GM12878 (cell line): ENCODE measurements around the gene ARHGAP11B.
"Not testable (repeated sequence)": the region's sequence is repeated elsewhere in the genome, so short reads cannot be mapped to it uniquely, and the experiment has no call there.

Experiments
- ATAC-seq: fragments of 200-7000 bp; cut with Tn5 transposase; 3 replicates; pipeline ENCODE4 v1.9.1; 2020; ENCODE audit warnings: mild to moderate bottlenecking, moderate library complexity
- BruUV-seq: library from RNA; stranded (reverse); fragments of 400-500 nt; replicated peaks from 2 replicates; lab custom pipeline; 2021; lab: Mats Ljungman, UMichigan
- CTCF ChIA-PET: fragments of 300-600 bp; sonication (Branson Sonifier 250); formaldehyde crosslinking; extraction: SDS; loops from one replicate; lab custom pipeline; 2021; ENCODE audit warnings: inconsistent platforms; lab: Yijun Ruan, JAX
- POLR2A ChIA-PET: fragments of 350-600 bp; formaldehyde crosslinking; extraction: SDS; loops from one replicate; lab custom pipeline; 2021; ENCODE audit warnings: inconsistent platforms; lab: Charles Lee
- RAD21 ChIA-PET: fragments of 300-600 bp; sonication (Branson Sonifier 250); formaldehyde crosslinking; loops from one replicate; lab custom pipeline; 2023; ENCODE audit warnings: antibody characterized with exemption; ENCODE audit not compliant: unreplicated experiment; lab: Charles Lee
- SMC1A ChIA-PET: fragments of 300-600 bp; sonication (Branson Sonifier 250); formaldehyde crosslinking; loops from one replicate; lab custom pipeline; 2023; ENCODE audit not compliant: unreplicated experiment, uncharacterized antibody; lab: Charles Lee
- DNase-seq: peaks from one replicate; pipeline ENCODE4 v3.0.0-alpha.2; 2011; ENCODE audit warnings: low read depth, low spot score
- FAIRE-seq: peaks from 3 replicates; lab custom pipeline; 2011; peaks lifted over from hg19 to GRCh38; lab: Jason Lieb, UNC
- H2AFZ ChIP-seq: 2 replicates; pipeline ENCODE4 v1.6.0; 2011; ENCODE audit warnings: low read depth, low read length, control low read depth; ENCODE audit not compliant: control insufficient read depth
- H3K27ac ChIP-seq: 2 replicates; pipeline ENCODE4 v1.5.1; 2011; ENCODE audit warnings: control low read depth; ENCODE audit not compliant: control insufficient read depth, insufficient read depth
- H3K27me3 ChIP-seq, 2 experiments: replicated peaks in 1 of 2; 2 replicates each; pipeline versions ENCODE4 v1.6.0 to v1.6.1; 2011; ENCODE audit warnings: low read length in 1 of 2; ENCODE audit not compliant: control insufficient read depth in 2 of 2, insufficient read depth in 2 of 2
- H3K36me3 ChIP-seq, 2 experiments: 2 replicates each; pipeline ENCODE4 v1.5.1; 2011; ENCODE audit warnings: low read length in 1 of 2; ENCODE audit not compliant: control insufficient read depth in 2 of 2, insufficient read depth in 2 of 2
- H3K4me1 ChIP-seq: 2 replicates; pipeline ENCODE4 v1.6.1; 2011; ENCODE audit warnings: mild to moderate bottlenecking, low read length, moderate library complexity, mixed read lengths; ENCODE audit not compliant: control insufficient read depth, insufficient read depth
- H3K4me2 ChIP-seq: 2 replicates; pipeline ENCODE4 v1.6.0; 2011; ENCODE audit warnings: control low read depth; ENCODE audit not compliant: control insufficient read depth, insufficient read depth
- H3K4me3 ChIP-seq: fragments of 200-600 bp; sonication (generic); 2 replicates; pipeline ENCODE4 v1.5.1; 2016
- H3K79me2 ChIP-seq: 2 replicates; pipeline ENCODE4 v1.6.0; 2011; ENCODE audit warnings: low read length; ENCODE audit not compliant: control insufficient read depth, insufficient read depth
- H3K9ac ChIP-seq: 2 replicates; pipeline ENCODE4 v1.8.0; 2011; ENCODE audit warnings: low read length, control low read depth, mixed read lengths; ENCODE audit not compliant: control insufficient read depth, insufficient read depth
- H3K9me3 ChIP-seq: replicated peaks from 3 replicates; pipeline ENCODE4 v1.5.1; 2011; ENCODE audit warnings: mild to moderate bottlenecking, low read length; ENCODE audit not compliant: control insufficient read depth, insufficient read depth
- H4K20me1 ChIP-seq: 2 replicates; pipeline ENCODE4 v1.6.0; 2011; ENCODE audit not compliant: control insufficient read depth, insufficient read depth
- EGR1 ChIP-seq, 2 experiments: IDR thresholded peaks; 1 replicate in 1 of 2; 2 replicates in 1 of 2; pipeline ENCODE4 v1.6.1; 2011 to 2012; ENCODE audit warnings: low read depth in 2 of 2, low read length in 2 of 2, borderline replicate concordance in 1 of 2, mild to moderate bottlenecking in 1 of 2, moderate library complexity in 1 of 2
- GATAD2B ChIP-seq: fragments of 450-650 bp; conservative IDR thresholded peaks from 2 replicates; pipeline ENCODE4 v1.6.1; 2017; ENCODE audit warnings: low read depth, mild to moderate bottlenecking, moderate library complexity
- TAF1 ChIP-seq: IDR thresholded peaks from 2 replicates; pipeline ENCODE4 v1.6.1; 2011; ENCODE audit warnings: mild to moderate bottlenecking, low read depth, low read length, borderline replicate concordance
- WGBS: methylation state at CpG from one replicate; pipeline ENCODE4 v1.1.6; 2016; ENCODE audit warnings: low lambda C conversion rate; ENCODE audit not compliant: insufficient replicate concordance, insufficient coverage; ENCODE audit errors: missing lambda C conversion rate; 5-methylcytosine and 5-hydroxymethylcytosine counted together
- in situ Hi-C: fragments of 300-500 bp; cut with MboI; formaldehyde crosslinking; loops from 9 replicates; pipeline ENCODE4 v1.14.3; 2018; ENCODE audit warnings: mixed read lengths
- intact Hi-C: fragments of 100-400 bp; cut with micrococcal nuclease; formaldehyde crosslinking; loops from one replicate; pipeline ENCODE4 v1.14.2; 2022; ENCODE audit not compliant: unreplicated experiment
- TF ChIP-seq, protein P1 (sequence below), 3 experiments: IDR thresholded peaks in 2 of 3; conservative IDR thresholded peaks in 1 of 3; 2 replicates each; pipeline ENCODE4 v1.5.1; 2011; ENCODE audit warnings: low read depth in 3 of 3, low read length in 3 of 3, mild to moderate bottlenecking in 3 of 3, control low read depth in 2 of 3, moderate library complexity in 2 of 3, inconsistent platforms in 1 of 3, mixed read lengths in 1 of 3; ENCODE audit not compliant: control insufficient read depth in 2 of 3, insufficient read depth in 1 of 3; ENCODE audit errors: extremely low read depth in 1 of 3

The ARHGAP11B gene

DNA sequence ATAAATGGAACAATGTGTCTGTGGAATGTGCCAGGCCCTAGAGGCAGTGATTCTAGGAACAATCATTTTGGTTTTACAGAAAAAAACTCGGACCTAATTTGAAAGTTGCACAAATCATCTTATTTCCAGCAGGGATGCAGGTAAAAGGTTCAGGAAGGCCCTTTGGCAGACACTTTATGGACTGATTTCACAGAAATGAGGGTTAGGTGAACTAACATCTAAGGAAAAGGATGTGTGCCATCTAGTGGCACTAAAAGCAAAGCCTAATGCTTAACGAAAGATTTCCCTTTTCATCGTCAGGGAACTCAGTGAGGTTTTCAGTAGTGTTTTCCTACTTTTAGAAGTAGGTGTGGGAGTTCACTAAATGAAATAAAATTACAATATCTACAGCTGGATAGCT is 4.6 kb upstream of the ARHGAP11B start:
- ATAC-seq, H2AFZ ChIP-seq, FAIRE-seq, BruUV-seq, CTCF ChIA-PET, DNase-seq, H3K27ac ChIP-seq, POLR2A ChIA-PET, H3K4me2 ChIP-seq, H3K27me3 ChIP-seq, H3K4me3 ChIP-seq, RAD21 ChIA-PET, H3K9me3 ChIP-seq, H3K9ac ChIP-seq, H3K79me2 ChIP-seq, H3K36me3 ChIP-seq, in situ Hi-C loops, SMC1A ChIA-PET, H3K4me1 ChIP-seq, H4K20me1 ChIP-seq, intact Hi-C loops: not testable (repeated sequence)
- TF ChIP-seq, protein P1, sequence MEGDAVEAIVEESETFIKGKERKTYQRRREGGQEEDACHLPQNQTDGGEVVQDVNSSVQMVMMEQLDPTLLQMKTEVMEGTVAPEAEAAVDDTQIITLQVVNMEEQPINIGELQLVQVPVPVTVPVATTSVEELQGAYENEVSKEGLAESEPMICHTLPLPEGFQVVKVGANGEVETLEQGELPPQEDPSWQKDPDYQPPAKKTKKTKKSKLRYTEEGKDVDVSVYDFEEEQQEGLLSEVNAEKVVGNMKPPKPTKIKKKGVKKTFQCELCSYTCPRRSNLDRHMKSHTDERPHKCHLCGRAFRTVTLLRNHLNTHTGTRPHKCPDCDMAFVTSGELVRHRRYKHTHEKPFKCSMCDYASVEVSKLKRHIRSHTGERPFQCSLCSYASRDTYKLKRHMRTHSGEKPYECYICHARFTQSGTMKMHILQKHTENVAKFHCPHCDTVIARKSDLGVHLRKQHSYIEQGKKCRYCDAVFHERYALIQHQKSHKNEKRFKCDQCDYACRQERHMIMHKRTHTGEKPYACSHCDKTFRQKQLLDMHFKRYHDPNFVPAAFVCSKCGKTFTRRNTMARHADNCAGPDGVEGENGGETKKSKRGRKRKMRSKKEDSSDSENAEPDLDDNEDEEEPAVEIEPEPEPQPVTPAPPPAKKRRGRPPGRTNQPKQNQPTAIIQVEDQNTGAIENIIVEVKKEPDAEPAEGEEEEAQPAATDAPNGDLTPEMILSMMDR (IDR thresholded peaks at IDR 0.05 in 2 of 3, conservative IDR thresholded peaks at IDR 0.05 in 1 of 3; ENCODE audit: control insufficient read depth in 2 of 3, extremely low read depth in 1 of 3, insufficient read depth in 1 of 3, low read depth in 3 of 3, low read length in 3 of 3), result 0 out of 6 replicates have a peak, but pooled peaks of 1 of the 3 experiments have one; percentile 4
- WGBS, result 0% methylated on average over 1 of the region's 3 CpGs

DNA sequence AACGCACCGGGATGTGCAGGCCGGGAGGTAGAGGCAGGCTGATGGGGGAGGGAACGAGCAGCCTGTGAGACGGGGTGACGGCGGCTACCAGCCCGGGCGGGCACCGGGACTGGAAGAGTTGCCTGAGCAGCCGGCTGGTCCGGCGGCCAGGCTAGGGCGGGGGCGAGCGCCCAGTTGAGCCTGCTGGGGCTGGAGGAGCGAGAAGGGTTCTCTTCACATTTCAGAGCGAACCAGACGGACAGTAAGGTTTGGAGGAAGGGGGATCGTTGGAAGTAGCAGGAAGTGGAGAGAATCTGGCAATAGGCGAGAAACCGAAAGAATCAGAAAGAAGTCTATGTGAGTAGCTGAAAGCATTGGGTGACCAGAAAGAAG is 252 bp downstream of the ARHGAP11B start:
- H3K27me3 ChIP-seq, FAIRE-seq, BruUV-seq, DNase-seq, H3K4me1 ChIP-seq, CTCF ChIA-PET, H3K36me3 ChIP-seq, H3K4me2 ChIP-seq, H4K20me1 ChIP-seq, intact Hi-C loops, H3K9me3 ChIP-seq: not testable (repeated sequence)
- ATAC-seq, result peak; percentile 59
- H3K4me3 ChIP-seq, result peak overlapping the region; percentile 78
- in situ Hi-C loops, result loop anchor here (25.0 kb wide), 1 partner anchor 711 kb away; the partner anchor contains the start of gene KLF13
- RAD21 ChIA-PET, result interaction anchor here (0.7 kb wide), 1 partner anchor 1989 kb away, joined by 3 read pairs; no protein-coding TSS in a partner anchor
- WGBS, result 0% methylated on average over 9 of the region's 22 CpGs
- peaks cover 39% of the 10 kb centered on the region for H3K79me2 ChIP-seq
- POLR2A ChIA-PET, result interaction anchor here (0.6 kb wide), 1 partner anchor 1989 kb away, joined by 3 read pairs; no protein-coding TSS in a partner anchor
- H3K9ac ChIP-seq, result peak overlapping the region; percentile 89
- TF ChIP-seq EGR1 (IDR thresholded peaks at IDR 0.05; ENCODE audit: borderline replicate concordance in 1 of 2, low read depth in 2 of 2, low read length in 2 of 2), result 0 out of 3 replicates have a peak, but pooled peaks of 1 of the 2 experiments have one; percentile 26
- TF ChIP-seq TAF1, result 0 out of 2 replicates have a peak, but pooled peaks have one; percentile 8
- TF ChIP-seq GATAD2B, result 0 out of 2 replicates have a peak, but pooled peaks have one; percentile 4
- SMC1A ChIA-PET, result interaction anchor here (0.6 kb wide), 2 partner anchors 39 to 1989 kb away, joined by 3 read pairs; no protein-coding TSS in a partner anchor
- peak overlapping the region; percentile 60; the same call in 1 of the 2 replicates for H2AFZ ChIP-seq
- peak overlapping the region; percentile 70 for H3K27ac ChIP-seq

DNA sequence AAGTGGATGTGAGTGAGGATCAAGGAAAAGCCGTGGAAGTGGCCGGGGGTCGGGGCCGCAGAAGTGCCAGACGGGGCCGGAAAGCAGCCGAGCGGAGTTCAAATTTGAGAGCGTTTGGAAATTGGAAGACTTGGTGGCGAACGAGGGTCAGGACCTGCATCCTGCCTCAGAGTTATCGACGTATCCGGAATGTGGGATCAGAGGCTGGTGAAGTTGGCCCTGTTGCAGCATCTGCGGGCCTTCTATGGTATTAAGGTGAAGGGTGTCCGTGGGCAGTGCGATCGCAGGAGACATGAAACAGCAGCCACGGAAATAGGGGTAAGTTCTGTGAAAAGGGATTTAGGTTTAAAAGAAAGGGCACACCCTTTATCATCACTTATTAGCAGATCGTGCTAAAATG is 704 bp downstream of the ARHGAP11B start:
- POLR2A ChIA-PET, H4K20me1 ChIP-seq, BruUV-seq, H3K36me3 ChIP-seq, FAIRE-seq, H3K4me1 ChIP-seq, H3K27me3 ChIP-seq, CTCF ChIA-PET, H3K4me2 ChIP-seq, RAD21 ChIA-PET, intact Hi-C loops, DNase-seq, H2AFZ ChIP-seq, H3K9me3 ChIP-seq: not testable (repeated sequence)
- ATAC-seq, result peak; percentile 9
- in situ Hi-C loops, result loop anchor here (25.0 kb wide), 1 partner anchor 711 kb away; the partner anchor contains the start of gene KLF13
- under 1% methylated on average over 11 of the region's 20 CpGs for WGBS
- Histone ChIP-seq H3K79me2 (peaks cover 41% of the 10 kb centered on the region), H3K9ac (peak overlapping the region; percentile 89), H3K27ac (peak overlapping the region; percentile 70), H3K4me3 (peak overlapping the region; percentile 78)
- SMC1A ChIA-PET, result interaction anchor here (0.6 kb wide), 1 partner anchor 39 kb away, joined by 3 read pairs; no protein-coding TSS in a partner anchor
